DND-41 (cell line): ENCODE data around the gene ZNF260.
"Not testable (repeated sequence)": the region's sequence is repeated elsewhere in the genome, so short reads cannot be mapped to it uniquely, and the experiment has no call there.

Experiments
- ATAC-seq: fragments of 200-7000 bp; cut with Tn5 transposase; 3 replicates; pipeline ENCODE4 v1.9.1; 2021; ENCODE audit warnings: low read depth; ENCODE audit not compliant: insufficient read depth
- DNase-seq: peaks from one replicate; pipeline ENCODE4 v3.0.0-alpha.2; 2020
- H2AFZ ChIP-seq: 2 replicates; pipeline ENCODE4 v1.6.0; 2012; ENCODE audit warnings: low read depth, low read length
- H3K27ac ChIP-seq: 2 replicates; pipeline ENCODE4 v1.5.1; 2012; ENCODE audit warnings: low read length, inconsistent platforms
- H3K27me3 ChIP-seq: fragments of 200-600 bp; sonication (generic); 2 replicates; pipeline ENCODE4 v1.6.0; 2012; ENCODE audit warnings: low read length, mild to moderate bottlenecking, inconsistent platforms; ENCODE audit not compliant: insufficient read depth, poor library complexity
- H3K36me3 ChIP-seq: 2 replicates; pipeline ENCODE4 v1.5.1; 2012; ENCODE audit warnings: low read length, inconsistent platforms; ENCODE audit not compliant: insufficient read depth
- H3K4me1 ChIP-seq: 2 replicates; pipeline ENCODE4 v1.5.1; 2012; ENCODE audit warnings: mild to moderate bottlenecking, low read length; ENCODE audit not compliant: insufficient read depth
- H3K4me2 ChIP-seq: 2 replicates; pipeline ENCODE4 v1.6.0; 2012; ENCODE audit warnings: mild to moderate bottlenecking, moderate library complexity, low read length, inconsistent platforms; ENCODE audit not compliant: insufficient read depth
- H3K4me3 ChIP-seq, 2 experiments: fragments of 200-600 bp in 1 of 2; shearing (Covaris generic) in 1 of 2; 2 replicates each; pipeline ENCODE4 v1.5.1; 2012 to 2016; ENCODE audit warnings: inconsistent platforms in 2 of 2, low read length in 2 of 2, mild to moderate bottlenecking in 2 of 2, low read depth in 1 of 2, moderate library complexity in 1 of 2
- H3K79me2 ChIP-seq: 2 replicates; pipeline ENCODE4 v1.6.0; 2012; ENCODE audit warnings: low read length, inconsistent platforms; ENCODE audit not compliant: insufficient read depth
- H3K9ac ChIP-seq: 2 replicates; pipeline ENCODE4 v1.6.0; 2012; ENCODE audit warnings: low read depth, mild to moderate bottlenecking, inconsistent platforms, low read length, moderate library complexity
- H3K9me3 ChIP-seq: 2 replicates; pipeline ENCODE4 v1.5.1; 2012; ENCODE audit warnings: low read length, moderate library complexity, mild to moderate bottlenecking, inconsistent platforms; ENCODE audit not compliant: insufficient read depth, severe bottlenecking
- H4K20me1 ChIP-seq: 2 replicates; pipeline ENCODE4 v1.6.0; 2012; ENCODE audit warnings: low read length; ENCODE audit not compliant: insufficient read depth
- CTCF ChIP-seq: IDR thresholded peaks from 2 replicates; pipeline ENCODE4 v1.5.1; 2012; ENCODE audit warnings: borderline replicate concordance, low read length, moderate library complexity, mild to moderate bottlenecking; ENCODE audit not compliant: poor library complexity, severe bottlenecking; ENCODE audit errors: extremely low read depth
- EZH2 ChIP-seq: IDR thresholded peaks from 3 replicates; pipeline ENCODE4 v1.6.1; 2012; ENCODE audit warnings: borderline replicate concordance, low read depth, mild to moderate bottlenecking, moderate library complexity, low read length, inconsistent platforms; ENCODE audit not compliant: severe bottlenecking

The ZNF260 gene

GRCh38 chr19:36492689-36493453 is 35.2 kb downstream of the ZNF260 start:
- peak; percentile 52 for TF ChIP-seq CTCF
- not testable (repeated sequence) for H3K9ac ChIP-seq, H3K27ac ChIP-seq, H4K20me1 ChIP-seq, H3K36me3 ChIP-seq, H3K27me3 ChIP-seq, H3K4me3 ChIP-seq, H3K9me3 ChIP-seq, H2AFZ ChIP-seq, ATAC-seq, H3K4me2 ChIP-seq
- Histone ChIP-seq H3K79me2 (peaks cover 17% of the 10 kb centered on the region), H3K4me1 (peaks cover 18% of the 10 kb centered on the region)
- DNase-seq = peak; percentile 34

- H3K4me3 ChIP-seq = peak overlapping the region in 1 of 2 experiments; percentile 53; a peak in 2 of 4 replicates
These were observed 37.2 kb downstream of the ZNF260 start for GRCh38 chr19:36490846-36491245.

GRCh38 chr19:36489920-36490415 is 38.1 kb downstream of the ZNF260 start:
- ATAC-seq (peak; percentile 79), DNase-seq (peak; percentile 89)
- no peak for TF ChIP-seq EZH2
- TF ChIP-seq CTCF = no peak
- peak overlapping the region; percentile 54 to 83 for H3K4me3 ChIP-seq
- H3K79me2 ChIP-seq = peaks cover 44% of the 10 kb centered on the region
- peaks cover 27% of the 10 kb centered on the region for H3K4me1 ChIP-seq
- H3K9ac ChIP-seq = peak overlapping the region; percentile 87
- 0 out of 2 replicates have a peak, but pooled peaks cover 4% of the 10 kb centered on the region for H3K36me3 ChIP-seq
- no peaks in the 10 kb centered on the region for H4K20me1 ChIP-seq
- peak overlapping the region; percentile 98 for H3K27ac ChIP-seq
- H3K27me3 ChIP-seq = no peaks in the 10 kb centered on the region
- peak overlapping the region; percentile 93 for H2AFZ ChIP-seq
- H3K4me2 ChIP-seq = peak overlapping the region; percentile 79
- H3K9me3 ChIP-seq = no peaks in the 10 kb centered on the region

More at GRCh38 chr19:36490846-36491245, 37.2 kb downstream of the ZNF260 start:
- 0 out of 2 replicates have a peak overlapping the region, but pooled peaks have one; percentile 8 for H2AFZ ChIP-seq
- H3K9ac ChIP-seq = peak overlapping the region; percentile 87
- H4K20me1 ChIP-seq, DNase-seq, H3K36me3 ChIP-seq, ATAC-seq, H3K9me3 ChIP-seq, H3K27me3 ChIP-seq: not testable (repeated sequence)
- H3K27ac ChIP-seq = peak overlapping the region; percentile 55; the same call in 1 of the 2 replicates
- peaks cover 36% of the 10 kb centered on the region for H3K79me2 ChIP-seq
- peak overlapping the region; percentile 53 for H3K4me2 ChIP-seq
- H3K4me1 ChIP-seq = peaks cover 27% of the 10 kb centered on the region

GRCh38 chr19:36489118-36489919 is 38.8 kb downstream of the ZNF260 start, which contains the start of gene ZNF566:
Gene ZNF566, minus strand, starts transcription at chr19:36489561. Its CDS starts 13,004 bp downstream, at chr19:36476557.
- Histone ChIP-seq H3K4me1 (peaks cover 27% of the 10 kb centered on the region), H3K27ac (peak within 1 kb of the TSS; percentile 98), H3K4me3 (peak within 1 kb of the TSS; percentile 54 to 83), H2AFZ (peak within 1 kb of the TSS; percentile 93), H3K9me3 (no peaks in the 10 kb centered on the region), H3K27me3 (no peaks in the 10 kb centered on the region), H3K79me2 (peaks cover 50% of the 10 kb centered on the region), H4K20me1 (no peaks in the 10 kb centered on the region), H3K4me2 (peak within 1 kb of the TSS; percentile 79), H3K36me3 (0 out of 2 replicates have a peak, but pooled peaks cover 4% of the 10 kb centered on the region), H3K9ac (peak within 1 kb of the TSS; percentile 87)
- ATAC-seq (peak; percentile 92), DNase-seq (peak; percentile 97)
- TF ChIP-seq EZH2 (no peak), CTCF (no peak)
